ENCODE data around the gene WAS.
"Not testable (repeated sequence)": the region's sequence is repeated elsewhere in the genome, so short reads cannot be mapped to it uniquely, and the experiment has no call there.

The WAS gene

GRCh38 chrX:48683411-48683982 is at the start of gene WAS:
Gene WAS, plus strand, starts transcription at chrX:48683799. Its CDS starts 55 bp downstream, at chrX:48683854.
- DNase-seq, result peak; percentile 61

GRCh38 chrX:48636301-48636700 is 47.3 kb upstream of the WAS start:
- no peak for DNase-seq

GRCh38 chrX:48636776-48637175 is 46.8 kb upstream of the WAS start:
- no peak for DNase-seq

- no peak for DNase-seq
These were observed 37.9 kb upstream of the WAS start for GRCh38 chrX:48645669-48646068.

- peak; percentile 49 for DNase-seq
These were observed 35.3 kb upstream of the WAS start for GRCh38 chrX:48648336-48648751.

GRCh38 chrX:48649102-48649501 is 34.5 kb upstream of the WAS start:
- no peak for DNase-seq

- not testable (repeated sequence) for DNase-seq
These were observed 31.5 kb upstream of the WAS start for GRCh38 chrX:48652055-48652579.

- DNase-seq, result not testable (repeated sequence)
These were observed 28.9 kb upstream of the WAS start for GRCh38 chrX:48654746-48655145.

GRCh38 chrX:48659686-48660085 is 23.9 kb upstream of the WAS start:
- DNase-seq, result not testable (repeated sequence)

GRCh38 chrX:48663241-48663640 is 20.4 kb upstream of the WAS start:
- no peak for DNase-seq

- DNase-seq, result no peak
These were observed 19.4 kb upstream of the WAS start for GRCh38 chrX:48664156-48664555.

GRCh38 chrX:48665991-48666390 is 17.6 kb upstream of the WAS start:
- DNase-seq, result no peak

- no peak for DNase-seq
These were observed 16.9 kb upstream of the WAS start for GRCh38 chrX:48666649-48667048.

GRCh38 chrX:48667509-48667908 is 16.1 kb upstream of the WAS start:
- no peak for DNase-seq

GRCh38 chrX:48668187-48668586 is 15.4 kb upstream of the WAS start:
- not testable (repeated sequence) for DNase-seq

GRCh38 chrX:48676106-48676892 is 7.3 kb upstream of the WAS start:
- DNase-seq, result peak; percentile 90

GRCh38 chrX:48676893-48677270 is 6.7 kb upstream of the WAS start:
- DNase-seq, result peak; percentile 33

GRCh38 chrX:48677516-48677915 is 6.1 kb upstream of the WAS start:
- no peak for DNase-seq

GRCh38 chrX:48680467-48680866 is 3.1 kb upstream of the WAS start:
- not testable (repeated sequence) for DNase-seq

GRCh38 chrX:48680925-48681324 is 2.7 kb upstream of the WAS start:
- DNase-seq, result not testable (repeated sequence)

GRCh38 chrX:48681539-48682183 is 1.9 kb upstream of the WAS start:
- no peak for DNase-seq

GRCh38 chrX:48682795-48683194 is 804 bp upstream of the WAS start:
- not testable (repeated sequence) for DNase-seq

- no peak for DNase-seq
These were observed 535 bp downstream of the WAS start for GRCh38 chrX:48684134-48684533.

- DNase-seq, result no peak
These were observed 1.8 kb downstream of the WAS start for GRCh38 chrX:48685416-48685815.
